Stimulated activated CD8-positive, alpha-beta memory T cell treated with anti-CD3 and anti-CD28 coated beads, Interleukin-15, amount 100 ng/mL, for 48 hours (primary cell): ENCODE data around the gene ISYNA1.

Source experiments
- DNase-seq, 2 donors: peaks; one replicate each; pipeline ENCODE4 v3.0.0-alpha.2; 2020; ENCODE audit warnings: low read depth in 2 of 2

Gene ISYNA1

DNA sequence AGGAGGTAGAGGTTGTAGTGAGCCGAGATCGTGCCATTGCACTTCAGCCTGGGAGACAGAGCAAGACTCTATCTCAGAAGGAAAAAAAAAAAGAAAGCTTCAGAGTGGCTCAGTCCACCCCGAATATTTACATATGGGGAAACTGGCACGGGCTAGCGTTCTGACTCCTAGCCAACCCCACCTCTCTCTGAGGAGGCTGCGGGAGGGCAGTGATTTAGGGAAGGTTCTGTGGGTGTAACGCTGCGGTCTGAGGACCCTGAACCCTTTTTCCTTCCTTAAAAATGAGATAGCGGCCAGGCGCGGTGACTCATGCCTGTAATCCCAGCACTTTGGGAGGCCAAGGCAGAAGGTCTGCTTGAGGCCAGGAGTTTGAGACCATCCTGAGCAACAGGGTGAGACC, 45.5 kb downstream of the ISYNA1 start:
- DNase-seq: no peak

GRCh38 chr19:18391509-18392075, 46.3 kb downstream of the ISYNA1 start:
- no peak for DNase-seq

GRCh38 chr19:18390065-18390907, 47.6 kb downstream of the ISYNA1 start:
- DNase-seq: no peak

GRCh38 chr19:18389726-18390064, 48.2 kb downstream of the ISYNA1 start:
- DNase-seq: no peak

DNA sequence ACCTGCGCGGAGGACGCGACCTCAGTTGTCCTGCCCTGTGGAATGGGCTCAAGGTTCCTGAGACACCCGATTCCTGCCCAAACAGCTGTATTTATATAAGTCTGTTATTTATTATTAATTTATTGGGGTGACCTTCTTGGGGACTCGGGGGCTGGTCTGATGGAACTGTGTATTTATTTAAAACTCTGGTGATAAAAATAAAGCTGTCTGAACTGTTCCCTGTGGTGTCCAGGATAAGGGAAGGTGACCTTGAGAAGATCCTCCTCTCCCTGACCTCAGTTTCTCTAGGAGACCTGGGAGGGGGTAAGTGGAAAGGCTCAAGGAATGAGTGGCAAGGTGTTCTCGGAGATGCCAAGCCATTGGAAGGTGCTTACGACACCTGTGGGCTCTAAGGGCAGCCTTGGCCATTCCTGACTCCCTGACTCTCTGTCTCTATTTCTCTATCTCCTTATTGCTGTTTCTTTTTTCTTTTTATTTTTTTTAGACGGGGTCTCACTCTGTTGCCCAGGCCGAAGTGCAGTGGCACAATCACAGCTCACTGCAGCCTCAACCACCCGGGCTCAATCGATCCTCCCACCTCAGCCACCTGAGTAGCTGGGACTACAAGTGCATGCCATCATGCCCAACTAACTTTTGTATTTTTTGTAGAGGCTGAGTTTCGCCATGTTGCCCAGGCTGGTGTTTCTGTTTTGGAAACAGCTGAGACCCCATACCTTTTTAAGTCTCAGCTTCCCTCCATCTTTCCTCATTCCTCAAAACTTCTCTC, 48.8 kb downstream of the ISYNA1 start:
- DNase-seq: no peak

DNA sequence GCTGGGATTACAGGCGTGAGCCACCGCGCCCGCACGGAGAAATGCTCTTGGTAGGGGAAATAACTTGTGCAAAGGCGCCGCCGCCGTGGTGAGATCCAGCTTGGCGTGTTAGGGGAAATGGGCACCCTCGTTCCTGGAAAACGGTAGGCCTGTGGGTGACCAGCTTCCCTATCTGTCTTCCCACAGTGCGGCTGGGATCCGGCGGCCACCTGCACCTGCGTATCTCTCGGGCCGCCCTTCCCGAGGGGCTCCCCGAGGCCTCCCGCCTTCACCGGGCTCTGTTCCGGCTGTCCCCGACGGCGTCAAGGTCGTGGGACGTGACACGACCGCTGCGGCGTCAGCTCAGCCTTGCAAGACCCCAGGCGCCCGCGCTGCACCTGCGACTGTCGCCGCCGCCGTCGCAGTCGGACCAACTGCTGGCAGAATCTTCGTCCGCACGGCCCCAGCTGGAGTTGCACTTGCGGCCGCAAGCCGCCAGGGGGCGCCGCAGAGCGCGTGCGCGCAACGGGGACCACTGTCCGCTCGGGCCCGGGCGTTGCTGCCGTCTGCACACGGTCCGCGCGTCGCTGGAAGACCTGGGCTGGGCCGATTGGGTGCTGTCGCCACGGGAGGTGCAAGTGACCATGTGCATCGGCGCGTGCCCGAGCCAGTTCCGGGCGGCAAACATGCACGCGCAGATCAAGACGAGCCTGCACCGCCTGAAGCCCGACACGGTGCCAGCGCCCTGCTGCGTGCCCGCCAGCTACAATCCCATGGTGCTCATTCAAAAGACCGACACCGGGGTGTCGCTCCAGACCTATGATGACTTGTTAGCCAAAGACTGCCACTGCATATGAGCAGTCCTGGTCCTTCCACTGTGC, 49.6 kb downstream of the ISYNA1 start:
- peak; percentile 68 to 75 for DNase-seq

- no peak for DNase-seq
These were observed 51.2 kb downstream of the ISYNA1 start for GRCh38 chr19:18386543-18387271.

DNA sequence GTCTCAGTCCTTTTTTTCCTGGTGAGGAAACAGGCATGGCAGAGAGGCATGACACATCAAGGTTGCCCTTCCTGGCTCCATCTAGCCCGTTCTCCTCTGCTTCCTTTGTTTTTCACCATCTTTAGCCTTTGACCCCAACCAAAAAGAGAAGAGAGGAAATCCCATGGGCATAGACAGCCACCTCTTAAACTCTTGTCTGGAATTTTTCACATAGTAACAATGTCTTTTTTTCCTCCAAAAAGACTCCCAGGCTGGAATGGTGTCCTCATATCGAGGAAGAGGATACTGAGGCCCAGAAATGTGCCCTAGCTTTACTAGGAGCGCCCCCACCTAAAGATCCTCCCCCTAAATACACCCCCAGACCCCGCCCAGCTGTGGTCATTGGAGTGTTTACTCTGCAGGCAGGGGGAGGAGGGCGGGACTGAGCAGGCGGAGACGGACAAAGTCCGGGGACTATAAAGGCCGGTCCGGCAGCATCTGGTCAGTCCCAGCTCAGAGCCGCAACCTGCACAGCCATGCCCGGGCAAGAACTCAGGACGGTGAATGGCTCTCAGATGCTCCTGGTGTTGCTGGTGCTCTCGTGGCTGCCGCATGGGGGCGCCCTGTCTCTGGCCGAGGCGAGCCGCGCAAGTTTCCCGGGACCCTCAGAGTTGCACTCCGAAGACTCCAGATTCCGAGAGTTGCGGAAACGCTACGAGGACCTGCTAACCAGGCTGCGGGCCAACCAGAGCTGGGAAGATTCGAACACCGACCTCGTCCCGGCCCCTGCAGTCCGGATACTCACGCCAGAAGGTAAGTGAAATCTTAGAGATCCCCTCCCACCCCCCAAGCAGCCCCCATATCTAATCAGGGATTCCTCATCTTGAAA, 52.0 kb downstream of the ISYNA1 start, which contains the start of gene GDF15:
GDF15 (plus strand) TSS at position 484 of the 868 bp plus-strand sequence; CDS start at position 516, 32 bp downstream.
- DNase-seq: peak; percentile 13 to 15

GRCh38 chr19:18385359-18385674, 52.6 kb downstream of the ISYNA1 start:
- no peak for DNase-seq

- no peak for DNase-seq
These were observed 53.2 kb downstream of the ISYNA1 start for GRCh38 chr19:18384775-18385174.
